Measurements from ENCODE around the gene CGNL1.

Gene CGNL1

DNA sequence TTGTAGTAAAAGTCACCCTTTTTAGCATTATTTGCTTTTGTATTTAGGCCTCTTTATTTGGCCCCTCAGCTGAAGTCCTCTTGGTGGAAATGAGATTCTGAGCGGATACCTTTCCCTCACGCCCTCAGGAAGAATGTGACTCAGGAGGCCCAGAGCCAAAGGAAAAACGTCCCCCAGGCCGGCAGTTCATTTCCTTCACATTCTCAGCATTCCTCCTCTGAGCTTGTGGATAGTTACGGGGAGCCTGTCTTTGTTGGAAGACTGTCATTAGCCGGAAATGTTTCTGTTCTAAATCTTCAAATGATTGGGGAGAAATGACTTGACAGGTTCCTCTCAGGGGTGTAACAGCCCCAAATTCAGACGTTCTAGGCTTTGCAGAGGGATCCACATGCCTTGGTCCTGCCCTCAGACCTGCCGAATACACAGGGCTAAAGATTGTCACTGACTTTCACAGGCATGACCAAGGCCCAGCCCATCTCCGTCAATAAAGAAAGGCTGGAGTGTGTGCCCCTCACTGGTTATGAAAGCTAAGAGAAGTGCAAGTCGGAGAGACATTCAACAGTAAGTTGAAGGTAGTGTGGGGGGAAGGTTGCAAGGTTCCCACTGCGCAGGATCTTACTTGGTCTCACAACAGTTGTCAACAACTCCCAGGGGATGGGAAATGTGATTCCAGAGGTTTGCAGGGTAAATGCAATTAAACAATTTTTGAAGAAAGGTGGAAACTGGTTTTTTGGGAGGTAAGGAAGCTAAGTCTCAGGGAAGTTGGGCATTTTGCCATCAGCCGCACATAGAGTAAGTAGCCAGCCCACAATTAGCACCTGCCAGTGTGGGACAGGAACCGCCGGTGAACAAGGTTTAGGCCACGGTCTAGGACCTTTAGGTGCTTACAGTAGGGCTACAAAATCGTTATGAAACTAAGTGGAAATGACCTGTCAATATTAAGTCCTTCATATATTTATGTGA lies 175.7 kb downstream of the CGNL1 start:
- TF ChIP-seq, protein P1, sequence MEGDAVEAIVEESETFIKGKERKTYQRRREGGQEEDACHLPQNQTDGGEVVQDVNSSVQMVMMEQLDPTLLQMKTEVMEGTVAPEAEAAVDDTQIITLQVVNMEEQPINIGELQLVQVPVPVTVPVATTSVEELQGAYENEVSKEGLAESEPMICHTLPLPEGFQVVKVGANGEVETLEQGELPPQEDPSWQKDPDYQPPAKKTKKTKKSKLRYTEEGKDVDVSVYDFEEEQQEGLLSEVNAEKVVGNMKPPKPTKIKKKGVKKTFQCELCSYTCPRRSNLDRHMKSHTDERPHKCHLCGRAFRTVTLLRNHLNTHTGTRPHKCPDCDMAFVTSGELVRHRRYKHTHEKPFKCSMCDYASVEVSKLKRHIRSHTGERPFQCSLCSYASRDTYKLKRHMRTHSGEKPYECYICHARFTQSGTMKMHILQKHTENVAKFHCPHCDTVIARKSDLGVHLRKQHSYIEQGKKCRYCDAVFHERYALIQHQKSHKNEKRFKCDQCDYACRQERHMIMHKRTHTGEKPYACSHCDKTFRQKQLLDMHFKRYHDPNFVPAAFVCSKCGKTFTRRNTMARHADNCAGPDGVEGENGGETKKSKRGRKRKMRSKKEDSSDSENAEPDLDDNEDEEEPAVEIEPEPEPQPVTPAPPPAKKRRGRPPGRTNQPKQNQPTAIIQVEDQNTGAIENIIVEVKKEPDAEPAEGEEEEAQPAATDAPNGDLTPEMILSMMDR (IDR thresholded peaks at IDR 0.05; ENCODE audit: insufficient read depth, low read length, poor library complexity, severe bottlenecking), result no peak
- no peak for DNase-seq (ENCODE audit: extremely low read depth, insufficient read length)
- Histone ChIP-seq H3K4me3 (replicated peaks; ENCODE audit: low read depth, low read length) (no peak overlapping the region), H3K36me3 (ENCODE audit: control insufficient read depth, insufficient read depth, low read length) (no peaks in the 10 kb centered on the region), H3K27me3 (replicated peaks; ENCODE audit: control insufficient read depth, insufficient read depth, low read length) (peaks cover 2% of the 10 kb centered on the region)

DNA sequence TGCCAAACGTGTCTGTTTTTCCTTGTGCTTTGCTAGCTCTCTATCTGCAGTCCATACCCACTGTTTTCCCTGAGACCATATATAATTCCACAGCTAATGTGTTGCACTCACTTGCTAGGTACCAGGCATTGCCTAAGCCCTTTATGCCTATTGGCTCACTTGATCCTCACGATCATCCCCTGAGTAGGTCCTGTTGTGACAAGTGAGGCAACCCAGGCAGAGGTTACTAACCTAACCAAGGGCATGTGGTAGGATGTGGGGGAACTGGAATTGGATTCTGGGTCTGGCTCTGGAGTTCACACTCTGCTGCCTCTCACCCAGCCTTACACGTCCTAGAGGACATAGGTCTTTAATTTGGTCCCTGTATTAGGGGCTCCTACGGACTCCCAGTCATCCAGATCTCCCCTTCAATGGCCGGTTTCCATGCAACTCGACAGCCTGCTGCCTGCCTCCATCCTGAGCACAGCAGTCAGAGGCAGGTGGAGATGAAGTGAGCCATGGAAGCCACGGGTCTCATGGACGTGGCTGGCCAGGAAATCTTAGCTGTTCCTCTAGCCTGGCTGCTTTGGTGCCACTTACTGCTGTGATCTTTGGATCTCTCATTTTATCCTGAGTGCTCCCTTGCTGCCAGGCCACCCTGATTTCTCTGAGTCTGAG lies 176.5 kb downstream of the CGNL1 start:
- DNase-seq (ENCODE audit: extremely low read depth, insufficient read length), result no peak
- TF ChIP-seq, protein P1 (IDR thresholded peaks at IDR 0.05; ENCODE audit: insufficient read depth, low read length, poor library complexity, severe bottlenecking), result no peak
- H3K4me3 ChIP-seq (replicated peaks; ENCODE audit: low read depth, low read length), result no peak overlapping the region

DNA sequence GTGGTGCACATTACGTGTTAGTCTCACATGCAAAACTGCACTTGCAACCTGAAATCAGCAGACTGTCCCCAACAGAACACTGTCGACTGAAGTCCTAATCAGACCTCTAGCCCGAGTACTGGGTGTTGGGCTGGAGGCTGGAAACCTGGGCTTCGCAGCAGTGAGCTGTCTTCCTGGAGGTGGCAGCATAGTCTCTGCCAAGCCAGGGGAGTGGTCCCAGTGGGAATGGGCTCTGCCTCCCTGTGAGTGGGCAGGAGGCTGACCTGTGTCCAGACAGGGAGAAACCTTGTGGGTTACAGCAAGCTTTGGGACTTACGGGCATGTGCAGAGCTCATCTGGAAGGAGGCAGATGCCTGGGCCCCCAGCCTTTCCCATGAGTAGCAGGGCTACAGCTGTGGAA lies 177.2 kb downstream of the CGNL1 start:
- H3K27me3 ChIP-seq (replicated peaks; ENCODE audit: control insufficient read depth, insufficient read depth, low read length), result peaks cover 2% of the 10 kb centered on the region
- TF ChIP-seq, protein P1 (IDR thresholded peaks at IDR 0.05; ENCODE audit: insufficient read depth, low read length, poor library complexity, severe bottlenecking), result no peak
- no peak overlapping the region for H3K4me3 ChIP-seq (replicated peaks; ENCODE audit: low read depth, low read length)
- H3K36me3 ChIP-seq (ENCODE audit: control insufficient read depth, insufficient read depth, low read length), result no peaks in the 10 kb centered on the region
- no peak for DNase-seq (ENCODE audit: extremely low read depth, insufficient read length)

More for the DNA sequence above, 176.5 kb downstream of the CGNL1 start:
- Histone ChIP-seq H3K36me3 (ENCODE audit: control insufficient read depth, insufficient read depth, low read length) (no peaks in the 10 kb centered on the region), H3K27me3 (replicated peaks; ENCODE audit: control insufficient read depth, insufficient read depth, low read length) (peaks cover 2% of the 10 kb centered on the region)

DNA sequence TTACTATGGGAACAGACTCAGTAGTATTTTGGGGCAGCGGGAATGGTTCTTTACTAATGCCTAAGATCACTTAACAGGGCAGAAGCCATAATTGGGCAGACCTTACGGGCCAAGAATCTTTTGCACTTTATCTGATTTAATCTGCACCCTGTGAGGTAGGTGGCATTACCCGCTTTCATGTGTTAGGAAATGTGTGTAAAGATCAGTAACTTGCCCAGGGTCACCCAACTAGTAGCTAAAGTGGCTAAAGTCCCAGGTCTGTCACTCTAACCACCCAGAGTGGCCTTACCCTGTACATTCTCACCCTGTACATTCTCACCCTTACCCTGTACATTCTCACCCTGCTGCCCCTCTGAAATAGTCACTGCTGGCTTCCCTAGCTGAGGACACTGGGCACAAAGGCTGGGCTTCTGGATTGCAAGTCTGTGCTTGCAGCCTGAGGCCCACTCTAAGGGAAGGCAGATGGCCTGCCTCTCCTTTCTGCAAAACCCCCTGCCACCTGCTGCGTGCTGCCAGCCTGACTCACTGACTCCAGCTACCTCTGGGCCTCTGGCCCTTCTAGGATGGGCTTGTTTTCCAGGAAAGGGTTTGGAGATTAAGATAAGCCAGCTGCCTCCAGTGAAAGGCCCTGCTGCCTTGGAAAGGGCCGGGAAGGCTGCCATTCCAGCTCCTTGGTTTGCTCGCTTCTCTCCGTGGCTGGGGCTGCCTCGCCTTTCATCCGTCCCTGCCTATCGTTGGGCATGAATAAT lies 177.9 kb downstream of the CGNL1 start:
- TF ChIP-seq, protein P1 (IDR thresholded peaks at IDR 0.05; ENCODE audit: insufficient read depth, low read length, poor library complexity, severe bottlenecking), result no peak
- DNase-seq (ENCODE audit: extremely low read depth, insufficient read length), result no peak
- Histone ChIP-seq H3K4me3 (replicated peaks; ENCODE audit: low read depth, low read length) (no peak overlapping the region), H3K36me3 (ENCODE audit: control insufficient read depth, insufficient read depth, low read length) (no peaks in the 10 kb centered on the region), H3K27me3 (replicated peaks; ENCODE audit: control insufficient read depth, insufficient read depth, low read length) (peaks cover 2% of the 10 kb centered on the region)

DNA sequence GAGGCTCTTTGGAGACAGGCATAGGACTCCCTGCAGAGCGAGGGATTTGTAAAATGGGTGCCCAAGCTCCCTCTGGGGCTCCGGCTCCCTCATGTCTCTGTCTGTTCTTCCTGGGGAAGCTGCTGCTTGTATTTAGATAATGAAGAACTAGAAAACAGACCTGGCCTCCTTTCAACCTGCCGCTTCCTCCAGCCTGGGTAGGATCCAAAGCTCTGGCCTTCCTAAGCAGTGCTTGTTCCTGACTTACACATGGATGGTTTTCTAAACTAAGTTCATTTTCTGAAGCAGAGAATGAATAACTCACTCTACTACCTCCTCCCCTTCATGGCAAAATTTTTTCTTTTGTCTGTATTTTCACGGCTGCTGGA lies 178.5 kb downstream of the CGNL1 start:
- no peak for DNase-seq (ENCODE audit: extremely low read depth, insufficient read length)
- Histone ChIP-seq H3K4me3 (replicated peaks; ENCODE audit: low read depth, low read length) (no peak overlapping the region), H3K36me3 (ENCODE audit: control insufficient read depth, insufficient read depth, low read length) (no peaks in the 10 kb centered on the region), H3K27me3 (replicated peaks; ENCODE audit: control insufficient read depth, insufficient read depth, low read length) (peaks cover 2% of the 10 kb centered on the region)
- TF ChIP-seq, protein P1 (IDR thresholded peaks at IDR 0.05; ENCODE audit: insufficient read depth, low read length, poor library complexity, severe bottlenecking), result no peak
